HL-60 (cell line): Measurements from ENCODE around the gene LRRC7.

Experiments
- GABPA ChIP-seq: IDR thresholded peaks from 2 replicates; pipeline ENCODE4 v1.6.1; 2012; ENCODE audit warnings: low read depth
- SPI1 ChIP-seq: IDR thresholded peaks from 2 replicates; pipeline ENCODE4 v1.6.1; 2012; ENCODE audit warnings: low read depth, mild to moderate bottlenecking, borderline replicate concordance
- TF ChIP-seq, protein P1 (sequence below): IDR thresholded peaks from one replicate; pipeline ENCODE4 v1.5.1; 2011; ENCODE audit warnings: low read length, control low read depth, inconsistent platforms; ENCODE audit not compliant: insufficient read depth
- TF ChIP-seq, protein P2 (sequence below): IDR thresholded peaks from 2 replicates; pipeline ENCODE4 v1.6.1; 2012; ENCODE audit warnings: low read depth; ENCODE audit not compliant: insufficient replicate concordance

DNA sequence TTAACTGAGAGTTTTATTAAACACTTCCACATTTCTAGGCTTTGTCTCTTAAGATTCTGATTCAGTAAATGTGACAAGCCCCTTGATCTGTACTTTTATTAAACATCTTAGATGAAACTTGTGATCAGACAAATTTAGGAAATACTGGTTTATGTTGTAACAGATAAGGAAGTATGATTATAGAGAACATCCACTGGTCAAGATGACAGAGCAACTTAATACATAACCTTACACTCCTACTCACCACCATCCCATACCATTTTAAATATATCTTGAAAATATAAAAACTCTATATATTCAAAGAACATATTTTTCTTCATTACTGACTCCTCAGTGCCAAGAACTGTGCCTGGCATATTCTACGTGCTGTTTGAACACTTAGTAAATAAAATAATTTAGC, 420.2 kb downstream of the LRRC7 start:
- TF ChIP-seq, protein P1, sequence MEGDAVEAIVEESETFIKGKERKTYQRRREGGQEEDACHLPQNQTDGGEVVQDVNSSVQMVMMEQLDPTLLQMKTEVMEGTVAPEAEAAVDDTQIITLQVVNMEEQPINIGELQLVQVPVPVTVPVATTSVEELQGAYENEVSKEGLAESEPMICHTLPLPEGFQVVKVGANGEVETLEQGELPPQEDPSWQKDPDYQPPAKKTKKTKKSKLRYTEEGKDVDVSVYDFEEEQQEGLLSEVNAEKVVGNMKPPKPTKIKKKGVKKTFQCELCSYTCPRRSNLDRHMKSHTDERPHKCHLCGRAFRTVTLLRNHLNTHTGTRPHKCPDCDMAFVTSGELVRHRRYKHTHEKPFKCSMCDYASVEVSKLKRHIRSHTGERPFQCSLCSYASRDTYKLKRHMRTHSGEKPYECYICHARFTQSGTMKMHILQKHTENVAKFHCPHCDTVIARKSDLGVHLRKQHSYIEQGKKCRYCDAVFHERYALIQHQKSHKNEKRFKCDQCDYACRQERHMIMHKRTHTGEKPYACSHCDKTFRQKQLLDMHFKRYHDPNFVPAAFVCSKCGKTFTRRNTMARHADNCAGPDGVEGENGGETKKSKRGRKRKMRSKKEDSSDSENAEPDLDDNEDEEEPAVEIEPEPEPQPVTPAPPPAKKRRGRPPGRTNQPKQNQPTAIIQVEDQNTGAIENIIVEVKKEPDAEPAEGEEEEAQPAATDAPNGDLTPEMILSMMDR, result no peak
- TF ChIP-seq, protein P2, sequence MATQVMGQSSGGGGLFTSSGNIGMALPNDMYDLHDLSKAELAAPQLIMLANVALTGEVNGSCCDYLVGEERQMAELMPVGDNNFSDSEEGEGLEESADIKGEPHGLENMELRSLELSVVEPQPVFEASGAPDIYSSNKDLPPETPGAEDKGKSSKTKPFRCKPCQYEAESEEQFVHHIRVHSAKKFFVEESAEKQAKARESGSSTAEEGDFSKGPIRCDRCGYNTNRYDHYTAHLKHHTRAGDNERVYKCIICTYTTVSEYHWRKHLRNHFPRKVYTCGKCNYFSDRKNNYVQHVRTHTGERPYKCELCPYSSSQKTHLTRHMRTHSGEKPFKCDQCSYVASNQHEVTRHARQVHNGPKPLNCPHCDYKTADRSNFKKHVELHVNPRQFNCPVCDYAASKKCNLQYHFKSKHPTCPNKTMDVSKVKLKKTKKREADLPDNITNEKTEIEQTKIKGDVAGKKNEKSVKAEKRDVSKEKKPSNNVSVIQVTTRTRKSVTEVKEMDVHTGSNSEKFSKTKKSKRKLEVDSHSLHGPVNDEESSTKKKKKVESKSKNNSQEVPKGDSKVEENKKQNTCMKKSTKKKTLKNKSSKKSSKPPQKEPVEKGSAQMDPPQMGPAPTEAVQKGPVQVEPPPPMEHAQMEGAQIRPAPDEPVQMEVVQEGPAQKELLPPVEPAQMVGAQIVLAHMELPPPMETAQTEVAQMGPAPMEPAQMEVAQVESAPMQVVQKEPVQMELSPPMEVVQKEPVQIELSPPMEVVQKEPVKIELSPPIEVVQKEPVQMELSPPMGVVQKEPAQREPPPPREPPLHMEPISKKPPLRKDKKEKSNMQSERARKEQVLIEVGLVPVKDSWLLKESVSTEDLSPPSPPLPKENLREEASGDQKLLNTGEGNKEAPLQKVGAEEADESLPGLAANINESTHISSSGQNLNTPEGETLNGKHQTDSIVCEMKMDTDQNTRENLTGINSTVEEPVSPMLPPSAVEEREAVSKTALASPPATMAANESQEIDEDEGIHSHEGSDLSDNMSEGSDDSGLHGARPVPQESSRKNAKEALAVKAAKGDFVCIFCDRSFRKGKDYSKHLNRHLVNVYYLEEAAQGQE, result no peak
- TF ChIP-seq SPI1 (no peak), GABPA (no peak)
